ENCODE data around the gene EHBP1L1. TPM values are rescaled to one million over a fixed set of nuclear protein-coding genes. Genes with fewer than 3 reads are reported as not detected.

Gene EHBP1L1
- total RNA-seq: 10 to 100 TPM; 20.5 to 85.3 TPM

- Histone ChIP-seq H3K36me3 (peaks cover 20% of the 10 kb centered on the region), H3K27me3 (no peaks in the 10 kb centered on the region), H3K27ac (peak within 1 kb of the TSS; percentile 94 to 97), H3K9me3 (no peaks in the 10 kb centered on the region), H3K4me1 (peaks cover 0 to 72% of the 10 kb centered on the region in 2 donors), H3K4me3 (peak within 1 kb of the TSS; percentile 66 to 84)
- no peak for DNase-seq (ENCODE audit: low spot score)
- TF ChIP-seq, protein P1, sequence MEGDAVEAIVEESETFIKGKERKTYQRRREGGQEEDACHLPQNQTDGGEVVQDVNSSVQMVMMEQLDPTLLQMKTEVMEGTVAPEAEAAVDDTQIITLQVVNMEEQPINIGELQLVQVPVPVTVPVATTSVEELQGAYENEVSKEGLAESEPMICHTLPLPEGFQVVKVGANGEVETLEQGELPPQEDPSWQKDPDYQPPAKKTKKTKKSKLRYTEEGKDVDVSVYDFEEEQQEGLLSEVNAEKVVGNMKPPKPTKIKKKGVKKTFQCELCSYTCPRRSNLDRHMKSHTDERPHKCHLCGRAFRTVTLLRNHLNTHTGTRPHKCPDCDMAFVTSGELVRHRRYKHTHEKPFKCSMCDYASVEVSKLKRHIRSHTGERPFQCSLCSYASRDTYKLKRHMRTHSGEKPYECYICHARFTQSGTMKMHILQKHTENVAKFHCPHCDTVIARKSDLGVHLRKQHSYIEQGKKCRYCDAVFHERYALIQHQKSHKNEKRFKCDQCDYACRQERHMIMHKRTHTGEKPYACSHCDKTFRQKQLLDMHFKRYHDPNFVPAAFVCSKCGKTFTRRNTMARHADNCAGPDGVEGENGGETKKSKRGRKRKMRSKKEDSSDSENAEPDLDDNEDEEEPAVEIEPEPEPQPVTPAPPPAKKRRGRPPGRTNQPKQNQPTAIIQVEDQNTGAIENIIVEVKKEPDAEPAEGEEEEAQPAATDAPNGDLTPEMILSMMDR (IDR thresholded peaks at IDR 0.05): no peak
Measured at GRCh38 chr11:65575568-65576231, at the start of gene EHBP1L1. TSS of gene EHBP1L1 (plus strand) at chr11:65576053. CDS start at chr11:65576303, 250 bp downstream.

DNA sequence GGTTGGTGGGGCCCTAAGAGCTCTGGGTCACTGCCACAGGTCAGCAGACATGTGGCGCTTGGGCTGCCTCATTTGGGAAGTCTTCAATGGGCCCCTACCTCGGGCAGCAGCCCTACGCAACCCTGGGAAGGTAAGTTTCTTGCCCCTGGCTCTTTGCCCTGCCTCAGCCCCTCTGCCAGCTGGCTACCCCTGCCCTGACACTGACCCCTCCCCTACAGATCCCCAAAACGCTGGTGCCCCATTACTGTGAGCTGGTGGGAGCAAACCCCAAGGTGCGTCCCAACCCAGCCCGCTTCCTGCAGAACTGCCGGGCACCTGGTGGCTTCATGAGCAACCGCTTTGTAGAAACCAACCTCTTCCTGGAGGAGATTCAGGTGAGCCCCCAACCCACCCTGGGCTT, 49.1 kb upstream of the EHBP1L1 start:
- no peak overlapping the region for H3K4me3 ChIP-seq
- no peaks in the 10 kb centered on the region for H3K27me3 ChIP-seq
- H3K4me1 ChIP-seq: peaks cover 0 to 30% of the 10 kb centered on the region in 2 donors
- no peak for DNase-seq (ENCODE audit: low spot score)
- H3K27ac ChIP-seq: no peak overlapping the region
- H3K36me3 ChIP-seq: peaks cover 40% of the 10 kb centered on the region
- TF ChIP-seq, protein P1 (IDR thresholded peaks at IDR 0.05): no peak
- no peaks in the 10 kb centered on the region for H3K9me3 ChIP-seq

DNA sequence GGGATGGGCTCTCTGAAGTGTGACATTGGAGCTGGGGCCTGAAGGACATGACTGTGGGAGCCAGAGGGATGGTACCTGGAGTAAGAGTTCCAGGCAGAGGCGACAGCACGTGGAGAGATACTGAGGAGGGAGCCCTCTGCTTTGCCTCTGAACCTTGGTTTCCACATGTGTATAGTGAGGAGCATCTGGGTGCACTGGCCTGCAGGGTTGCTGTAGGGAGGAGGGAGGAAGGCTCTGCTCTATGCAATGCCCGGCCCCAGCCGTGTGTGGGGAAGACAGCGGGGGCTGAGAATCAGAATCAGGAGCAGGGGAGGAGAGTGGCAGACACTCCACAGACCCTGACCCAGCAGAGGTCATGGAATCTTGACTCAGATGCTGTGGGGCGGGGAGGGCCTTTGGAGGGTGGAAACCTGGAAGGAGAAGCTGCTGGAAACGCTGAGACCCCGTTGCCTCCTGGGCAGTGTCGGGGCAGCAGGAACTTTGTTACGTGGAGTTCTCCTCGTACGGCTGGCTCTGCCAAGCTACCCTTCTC, 47.0 kb upstream of the EHBP1L1 start:
- DNase-seq (ENCODE audit: low spot score): no peak
- Histone ChIP-seq H3K4me1 (peaks cover 0 to 27% of the 10 kb centered on the region in 2 donors), H3K4me3 (no peak overlapping the region), H3K9me3 (no peaks in the 10 kb centered on the region), H3K36me3 (peaks cover 58% of the 10 kb centered on the region), H3K27me3 (no peaks in the 10 kb centered on the region), H3K27ac (no peak overlapping the region)
- TF ChIP-seq, protein P1 (IDR thresholded peaks at IDR 0.05): no peak

GRCh38 chr11:65529475-65530156, 46.2 kb upstream of the EHBP1L1 start:
- Histone ChIP-seq H3K27me3 (no peaks in the 10 kb centered on the region), H3K9me3 (no peaks in the 10 kb centered on the region), H3K4me3 (no peak overlapping the region), H3K27ac (no peak overlapping the region), H3K4me1 (peaks cover 0 to 21% of the 10 kb centered on the region in 2 donors), H3K36me3 (peaks cover 58% of the 10 kb centered on the region)
- TF ChIP-seq, protein P1 (IDR thresholded peaks at IDR 0.05): no peak
- DNase-seq (ENCODE audit: low spot score): no peak

DNA sequence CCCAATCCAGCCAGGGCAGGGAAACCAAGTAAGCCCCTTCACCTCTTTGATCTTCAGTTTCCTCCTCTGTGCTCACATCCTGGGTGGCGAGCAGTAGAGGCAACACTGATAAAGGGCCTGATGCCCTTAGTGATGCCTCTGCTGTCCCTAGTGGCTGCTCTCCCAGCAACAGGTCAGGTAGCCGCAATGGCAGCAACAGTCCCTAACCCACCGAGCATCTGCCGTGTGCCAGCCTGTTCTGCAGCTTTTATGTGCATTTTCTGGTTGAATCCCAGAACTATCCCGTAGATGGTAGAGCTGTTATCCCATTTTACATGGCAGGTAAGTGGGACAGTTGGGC, 45.7 kb upstream of the EHBP1L1 start:
- no peak for DNase-seq (ENCODE audit: low spot score)
- peaks cover 0 to 21% of the 10 kb centered on the region in 2 donors for H3K4me1 ChIP-seq
- H3K36me3 ChIP-seq: peaks cover 60% of the 10 kb centered on the region
- TF ChIP-seq, protein P1 (IDR thresholded peaks at IDR 0.05): no peak
- H3K27ac ChIP-seq: no peak overlapping the region
- H3K4me3 ChIP-seq: no peak overlapping the region
- no peaks in the 10 kb centered on the region for H3K9me3 ChIP-seq
- no peaks in the 10 kb centered on the region for H3K27me3 ChIP-seq

Data from right atrium auricular region (tissue), 2 donors.